HG03565 (cell line): ENCODE measurements around the gene ZNF217.
"Not testable (repeated sequence)": the region's sequence is repeated elsewhere in the genome, so short reads cannot be mapped to it uniquely, and the experiment has no call there.

Experiments used
- ATAC-seq: cut with Tn5 transposase; IDR thresholded peaks from one replicate; pipeline ENCODE4 v1.9.1; 2021; ENCODE audit warnings: mild to moderate bottlenecking, moderate library complexity; ENCODE audit not compliant: unreplicated experiment

The ZNF217 gene

DNA sequence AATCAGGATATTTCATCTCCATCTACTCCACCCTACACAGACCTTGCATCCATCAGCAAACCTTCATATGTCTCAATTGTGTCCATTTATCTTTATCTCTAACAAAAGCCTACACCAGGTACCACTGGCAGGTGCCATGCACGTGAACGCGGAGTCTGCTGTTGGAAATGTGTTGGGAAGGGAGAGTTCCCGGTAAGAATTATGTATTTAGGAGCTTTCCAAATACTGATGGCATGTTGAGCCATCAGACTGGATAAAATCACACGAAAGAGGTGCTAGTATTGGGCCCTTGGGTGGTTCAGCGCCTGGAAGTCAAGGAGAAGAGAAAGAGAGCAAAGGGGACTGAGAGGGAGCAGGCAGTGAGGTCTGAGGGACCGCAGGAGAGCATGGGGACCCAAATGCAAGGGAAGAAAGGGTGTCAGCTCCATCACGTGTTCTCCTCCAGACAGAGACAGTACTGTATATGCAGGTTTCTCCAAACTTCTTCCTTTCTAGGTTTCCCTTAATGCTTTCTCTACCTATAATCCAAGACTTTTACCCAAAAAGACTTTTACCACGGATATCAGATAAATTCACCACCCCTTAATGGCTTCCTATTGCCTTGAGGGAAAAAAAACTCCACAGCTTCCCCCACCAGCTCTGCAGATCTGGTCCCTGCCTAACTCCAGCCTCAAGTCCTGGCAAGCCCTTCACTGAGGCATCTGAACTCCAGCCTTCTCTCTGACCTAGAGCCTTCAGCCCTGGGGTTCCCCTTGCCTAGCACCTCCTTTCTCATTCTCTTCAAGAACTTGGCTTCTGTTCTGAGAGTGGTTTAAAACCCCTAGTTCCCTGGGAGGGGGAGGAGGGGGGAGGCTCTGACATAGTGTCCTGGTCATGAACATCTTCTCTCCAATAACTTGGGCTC, 4.8 kb upstream of the ZNF217 start:
- no peak for ATAC-seq

DNA sequence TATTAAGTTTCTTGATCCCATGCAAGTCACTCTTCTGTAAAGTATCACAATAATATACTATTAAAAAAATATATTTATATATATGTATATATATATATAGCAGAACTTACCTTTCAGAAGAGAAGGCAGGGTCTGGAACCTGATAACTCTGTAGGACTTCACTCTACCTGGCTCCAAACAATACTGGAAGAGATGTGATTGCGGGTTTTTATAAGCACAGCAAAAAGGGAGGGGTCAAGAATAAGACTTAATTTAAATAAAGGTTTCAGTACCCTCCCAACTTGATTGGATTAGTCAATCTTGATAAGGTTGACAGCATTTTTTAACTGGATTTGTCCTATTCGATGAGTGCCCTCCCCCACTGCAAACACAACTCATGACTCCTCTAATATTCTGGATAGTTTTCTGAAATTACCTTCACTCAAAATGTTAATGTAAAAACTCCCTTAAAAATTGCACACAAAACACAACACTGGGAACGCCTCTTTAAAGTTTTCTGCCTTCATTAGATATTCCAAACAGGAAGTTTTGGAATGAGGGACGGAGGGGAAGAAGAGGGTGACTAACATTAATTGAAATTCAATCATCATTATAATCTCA, 4.0 kb upstream of the ZNF217 start:
- no peak for ATAC-seq

DNA sequence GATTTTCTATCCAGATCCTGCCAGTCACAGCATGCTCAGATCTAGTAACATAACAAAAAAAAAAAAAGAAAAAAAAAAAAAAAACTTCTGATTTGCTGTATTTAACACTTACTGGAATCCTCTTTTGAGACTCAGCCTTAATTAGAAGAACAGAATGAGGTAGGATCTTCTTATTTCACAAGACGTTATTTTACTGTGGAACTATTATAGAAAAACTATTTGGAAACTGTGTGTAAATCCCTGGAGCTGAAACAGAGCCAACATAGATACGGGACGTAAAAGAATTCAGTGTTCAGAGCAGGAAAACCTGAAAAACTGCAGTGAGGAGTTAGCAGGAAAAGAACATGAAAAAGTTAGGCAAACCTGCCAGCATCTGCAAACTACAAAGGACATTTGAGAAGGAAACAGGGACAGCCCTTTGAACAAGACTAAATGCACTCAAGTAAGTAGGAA, 3.4 kb upstream of the ZNF217 start:
- no peak for ATAC-seq

DNA sequence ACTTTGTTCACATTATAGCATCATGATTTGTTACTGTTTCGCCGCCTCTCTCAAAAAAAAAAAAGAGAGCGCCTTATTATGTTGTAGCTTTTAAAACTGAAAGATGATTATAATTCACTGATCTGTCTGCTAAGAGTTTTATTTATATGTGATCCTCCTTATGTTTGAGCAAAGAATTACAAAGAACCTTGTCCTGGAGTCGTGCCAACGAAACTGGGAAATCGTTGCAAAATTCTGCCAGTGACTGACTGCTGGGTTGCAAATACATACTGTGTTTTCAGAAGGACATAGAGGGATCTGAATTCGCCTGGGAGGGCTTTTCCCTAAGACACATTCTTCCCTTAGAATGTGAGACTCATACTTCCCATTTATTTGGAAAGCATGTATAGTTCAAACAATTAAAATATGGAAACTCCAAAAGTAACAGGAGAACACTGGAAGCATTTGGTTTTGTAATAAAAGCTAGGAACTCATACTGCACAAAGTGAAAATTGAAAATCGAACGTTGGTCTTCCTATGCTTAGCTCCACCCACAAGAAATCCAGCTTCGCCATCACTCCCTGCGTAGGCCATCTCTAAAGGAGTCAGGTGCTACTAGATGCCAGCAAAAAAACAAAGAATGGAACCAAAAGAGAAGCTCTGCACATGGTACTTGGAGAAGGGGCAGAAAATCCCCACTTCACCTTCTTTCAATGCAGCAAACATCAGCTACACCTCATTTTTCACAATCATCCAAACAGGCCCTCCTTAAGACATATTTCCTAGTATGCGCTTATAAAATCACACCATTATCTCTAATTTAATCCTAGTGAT, 2.8 kb upstream of the ZNF217 start:
- not testable (repeated sequence) for ATAC-seq

- ATAC-seq = not testable (repeated sequence)
Observed at GRCh38 chr20:53595742-53596141, 2.1 kb upstream of the ZNF217 start.

DNA sequence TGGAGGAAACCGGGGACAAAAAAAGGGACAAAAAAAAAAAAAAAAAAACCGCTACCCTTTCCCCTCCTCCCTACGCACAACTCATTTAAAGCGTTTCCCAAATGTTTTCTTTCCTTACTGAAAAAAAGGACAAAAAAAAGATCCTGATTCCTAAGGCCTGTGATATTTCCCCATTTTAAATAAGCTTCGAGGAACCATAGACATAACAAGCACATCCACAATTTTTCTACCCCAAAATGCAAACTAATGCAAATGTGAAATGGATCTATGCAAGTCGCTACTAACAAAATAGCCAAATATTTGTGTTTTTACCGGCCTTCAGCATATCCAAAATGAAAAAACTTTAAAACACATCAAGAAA, 1.4 kb upstream of the ZNF217 start:
- ATAC-seq = no peak

GRCh38 chr20:53594068-53595017, 704 bp upstream of the ZNF217 start:
- ATAC-seq = peak; percentile 52

- ATAC-seq = no peak
Observed at GRCh38 chr20:53592992-53593465, 610 bp downstream of the ZNF217 start.

GRCh38 chr20:53592454-53592991, 1.1 kb downstream of the ZNF217 start:
- not testable (repeated sequence) for ATAC-seq

DNA sequence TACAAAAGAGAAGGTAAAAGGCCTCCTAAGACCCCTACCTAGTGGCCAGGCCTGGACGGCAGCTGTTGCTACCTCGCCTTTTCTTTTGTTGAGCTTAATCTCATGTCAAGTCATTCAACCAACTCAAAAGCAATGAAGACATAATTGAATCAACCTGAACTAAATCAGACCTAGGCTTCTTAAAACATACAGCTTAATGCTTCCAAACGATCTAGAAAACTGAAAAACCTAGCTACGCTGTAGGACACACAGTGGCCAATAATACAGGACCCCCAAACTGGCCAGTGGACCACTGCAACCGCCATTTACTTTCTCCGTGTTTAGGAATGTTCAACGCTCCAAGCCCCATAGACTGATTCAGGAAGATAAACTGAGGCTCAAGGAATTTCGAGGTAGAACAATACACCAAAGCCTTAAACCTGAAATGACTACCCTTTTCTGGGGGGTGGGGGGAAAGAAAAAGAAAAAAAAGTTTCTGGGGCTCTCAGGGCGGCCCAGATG, 1.6 kb downstream of the ZNF217 start:
- ATAC-seq = not testable (repeated sequence)

DNA sequence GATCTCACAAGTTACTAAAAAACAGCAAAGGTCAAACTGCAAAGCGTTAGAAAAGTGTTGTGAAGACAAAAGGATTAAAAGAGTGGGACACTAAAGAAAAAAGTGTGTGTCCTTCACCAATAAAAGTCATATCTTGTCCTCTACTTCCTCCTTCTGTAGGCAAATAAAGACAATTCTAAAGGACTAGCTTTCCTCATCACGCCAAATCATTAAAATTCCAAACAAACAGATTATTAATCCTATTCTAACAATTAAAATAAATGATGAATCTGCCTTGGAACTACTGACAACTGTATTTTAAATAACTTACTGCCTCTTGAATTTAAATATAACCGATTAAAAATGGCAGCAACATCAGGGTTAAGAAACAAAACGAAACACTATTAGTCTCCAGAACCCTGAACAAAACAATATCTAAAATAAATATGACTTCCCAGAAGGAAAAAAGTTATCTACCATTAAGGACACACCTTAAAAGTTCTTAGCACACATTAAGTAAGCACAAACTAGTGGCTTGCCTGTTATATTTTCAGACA, 2.4 kb downstream of the ZNF217 start:
- ATAC-seq = not testable (repeated sequence)

- not testable (repeated sequence) for ATAC-seq
Observed at GRCh38 chr20:53590608-53591007, 3.0 kb downstream of the ZNF217 start.

GRCh38 chr20:53590122-53590521, 3.5 kb downstream of the ZNF217 start:
- ATAC-seq = not testable (repeated sequence)

DNA sequence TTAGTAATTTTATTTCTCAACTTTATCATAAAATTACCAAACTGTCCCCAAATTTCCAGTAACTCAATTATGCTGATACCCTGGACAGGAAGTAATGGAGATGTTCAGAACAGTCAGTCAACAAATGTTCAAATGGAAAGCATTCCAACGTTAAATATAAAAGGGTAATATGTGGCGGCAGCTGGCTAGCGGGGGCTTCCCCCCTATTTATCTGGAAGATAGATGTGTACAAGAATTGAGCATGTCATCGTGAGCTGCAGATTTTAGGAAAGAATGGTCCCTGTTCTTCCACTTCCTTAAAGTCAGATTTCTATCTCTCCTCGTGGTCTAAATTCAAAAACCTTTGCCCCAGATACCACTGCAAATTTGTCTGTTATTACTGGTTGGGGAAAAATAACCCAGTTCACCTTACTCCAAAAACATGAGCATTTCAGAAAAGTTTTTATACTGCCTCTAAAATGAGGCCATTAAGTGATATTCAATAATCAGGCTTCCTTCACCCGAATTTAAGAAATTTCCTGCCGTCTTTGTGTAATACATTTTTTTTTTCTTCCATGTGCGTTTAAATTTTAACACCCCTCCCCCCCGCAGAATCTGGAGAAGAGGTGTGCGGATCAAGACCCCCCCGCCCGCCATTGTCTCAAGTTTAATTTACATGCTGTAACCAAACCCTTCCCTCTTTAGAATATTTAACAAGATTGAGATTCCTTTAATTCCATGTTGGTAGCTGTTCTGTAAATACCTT, 4.1 kb downstream of the ZNF217 start:
- not testable (repeated sequence) for ATAC-seq

GRCh38 chr20:53587157-53587703, 6.4 kb downstream of the ZNF217 start:
- ATAC-seq = not testable (repeated sequence)

- no peak for ATAC-seq
Observed at GRCh38 chr20:53586640-53587039, 7.0 kb downstream of the ZNF217 start.

- not testable (repeated sequence) for ATAC-seq
Observed at GRCh38 chr20:53585910-53586309, 7.7 kb downstream of the ZNF217 start.

- ATAC-seq = not testable (repeated sequence)
Observed at GRCh38 chr20:53585004-53585569, 8.6 kb downstream of the ZNF217 start.
